ENCODE results near the gene LEKR1. TPM values are rescaled to one million over a fixed set of nuclear protein-coding genes. Genes with fewer than 3 reads are reported as not detected.

LEKR1 gene
- polyA plus RNA-seq, 1 donor from 2014 or later = 2.7 TPM

DNA sequence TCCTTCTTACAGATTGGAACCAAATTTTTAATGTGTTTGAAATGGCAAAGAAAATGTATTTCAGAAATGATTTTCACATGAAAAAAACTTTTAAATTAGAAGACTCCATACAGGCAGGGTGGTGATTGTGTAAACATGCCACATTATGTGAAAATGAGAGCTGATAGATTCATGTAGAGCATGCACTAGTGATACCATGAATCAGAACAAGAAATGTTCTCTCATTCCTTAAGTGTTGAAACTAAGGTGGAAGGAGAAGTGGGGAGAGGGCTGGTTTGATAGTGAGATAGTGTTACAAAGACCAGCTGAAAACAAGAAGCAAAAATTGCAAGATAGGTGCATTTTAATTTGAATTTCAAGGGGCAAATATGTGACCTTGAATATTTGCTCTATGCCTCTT lies 233.5 kb downstream of the LEKR1 start:
- no peak overlapping the region for H2AFZ ChIP-seq (ENCODE audit: low read depth, low read length)
- H3K9me3 ChIP-seq (ENCODE audit: low read length) = no peaks in the 10 kb centered on the region
- no peaks in the 10 kb centered on the region for H3K27me3 ChIP-seq (ENCODE audit: insufficient read depth, low read depth, low read length)
- no peak overlapping the region for H3K27ac ChIP-seq (ENCODE audit: low read length)
- no peaks in the 10 kb centered on the region for H3K9me2 ChIP-seq (ENCODE audit: insufficient read depth, low read length)
- H3K79me2 ChIP-seq (replicated peaks; ENCODE audit: insufficient read depth, low read length) = no peaks in the 10 kb centered on the region
- H3F3A ChIP-seq (ENCODE audit: insufficient read depth, low read length, poor library complexity, severe bottlenecking) = no peaks in the 10 kb centered on the region
- no peak overlapping the region for H3K4me2 ChIP-seq (ENCODE audit: low read length)
- TF ChIP-seq, protein P1, sequence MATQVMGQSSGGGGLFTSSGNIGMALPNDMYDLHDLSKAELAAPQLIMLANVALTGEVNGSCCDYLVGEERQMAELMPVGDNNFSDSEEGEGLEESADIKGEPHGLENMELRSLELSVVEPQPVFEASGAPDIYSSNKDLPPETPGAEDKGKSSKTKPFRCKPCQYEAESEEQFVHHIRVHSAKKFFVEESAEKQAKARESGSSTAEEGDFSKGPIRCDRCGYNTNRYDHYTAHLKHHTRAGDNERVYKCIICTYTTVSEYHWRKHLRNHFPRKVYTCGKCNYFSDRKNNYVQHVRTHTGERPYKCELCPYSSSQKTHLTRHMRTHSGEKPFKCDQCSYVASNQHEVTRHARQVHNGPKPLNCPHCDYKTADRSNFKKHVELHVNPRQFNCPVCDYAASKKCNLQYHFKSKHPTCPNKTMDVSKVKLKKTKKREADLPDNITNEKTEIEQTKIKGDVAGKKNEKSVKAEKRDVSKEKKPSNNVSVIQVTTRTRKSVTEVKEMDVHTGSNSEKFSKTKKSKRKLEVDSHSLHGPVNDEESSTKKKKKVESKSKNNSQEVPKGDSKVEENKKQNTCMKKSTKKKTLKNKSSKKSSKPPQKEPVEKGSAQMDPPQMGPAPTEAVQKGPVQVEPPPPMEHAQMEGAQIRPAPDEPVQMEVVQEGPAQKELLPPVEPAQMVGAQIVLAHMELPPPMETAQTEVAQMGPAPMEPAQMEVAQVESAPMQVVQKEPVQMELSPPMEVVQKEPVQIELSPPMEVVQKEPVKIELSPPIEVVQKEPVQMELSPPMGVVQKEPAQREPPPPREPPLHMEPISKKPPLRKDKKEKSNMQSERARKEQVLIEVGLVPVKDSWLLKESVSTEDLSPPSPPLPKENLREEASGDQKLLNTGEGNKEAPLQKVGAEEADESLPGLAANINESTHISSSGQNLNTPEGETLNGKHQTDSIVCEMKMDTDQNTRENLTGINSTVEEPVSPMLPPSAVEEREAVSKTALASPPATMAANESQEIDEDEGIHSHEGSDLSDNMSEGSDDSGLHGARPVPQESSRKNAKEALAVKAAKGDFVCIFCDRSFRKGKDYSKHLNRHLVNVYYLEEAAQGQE (IDR thresholded peaks at IDR 0.05; ENCODE audit: borderline replicate concordance) = no peak
- TF ChIP-seq RAD21 (conservative IDR thresholded peaks at IDR 0.05) = no peak
- no peak for TF ChIP-seq POLR2AphosphoS5 (IDR thresholded peaks at IDR 0.05)
- no peak for TF ChIP-seq EP300 (conservative IDR thresholded peaks at IDR 0.05; ENCODE audit: poor library complexity, severe bottlenecking)
- no peak for TF ChIP-seq CTCF (IDR thresholded peaks at IDR 0.05; ENCODE audit: poor library complexity, severe bottlenecking)
- no peak for TF ChIP-seq SMC3 (conservative IDR thresholded peaks at IDR 0.05; ENCODE audit: poor library complexity)
- TF ChIP-seq EZH2 (IDR thresholded peaks at IDR 0.05; ENCODE audit: borderline replicate concordance, insufficient read depth, low read length, poor library complexity, severe bottlenecking) = no peak
- TF ChIP-seq MXI1 (conservative IDR thresholded peaks at IDR 0.05; ENCODE audit: poor library complexity, severe bottlenecking) = no peak
- no peak for TF ChIP-seq TAF1 (IDR thresholded peaks at IDR 0.05; ENCODE audit: low read depth)
- H4K20me1 ChIP-seq (ENCODE audit: insufficient read depth) = no peaks in the 10 kb centered on the region
- no peak overlapping the region for H3K4me3 ChIP-seq (ENCODE audit: low read length)
- no peaks in the 10 kb centered on the region for H3K36me3 ChIP-seq (ENCODE audit: insufficient read depth, low read length)
- no peak overlapping the region for H3K9ac ChIP-seq (ENCODE audit: low read length)

GRCh38 chr3:157061265-157061664 lies 235.1 kb downstream of the LEKR1 start:
- Histone ChIP-seq H3F3A (ENCODE audit: insufficient read depth, low read length, poor library complexity, severe bottlenecking) (no peaks in the 10 kb centered on the region), H3K36me3 (ENCODE audit: insufficient read depth, low read length) (no peaks in the 10 kb centered on the region), H3K9ac (ENCODE audit: low read length) (no peak overlapping the region), H4K20me1 (ENCODE audit: insufficient read depth) (no peaks in the 10 kb centered on the region), H3K4me3 (ENCODE audit: low read length) (no peak overlapping the region), H3K27ac (ENCODE audit: low read length) (no peak overlapping the region), H3K9me3 (ENCODE audit: low read length) (no peaks in the 10 kb centered on the region), H3K9me2 (ENCODE audit: insufficient read depth, low read length) (no peaks in the 10 kb centered on the region), H3K4me2 (ENCODE audit: low read length) (no peak overlapping the region), H3K27me3 (ENCODE audit: insufficient read depth, low read depth, low read length) (no peaks in the 10 kb centered on the region), H3K79me2 (replicated peaks; ENCODE audit: insufficient read depth, low read length) (no peaks in the 10 kb centered on the region), H2AFZ (ENCODE audit: low read depth, low read length) (no peak overlapping the region)
- TF ChIP-seq TAF1 (IDR thresholded peaks at IDR 0.05; ENCODE audit: low read depth) (no peak), EP300 (conservative IDR thresholded peaks at IDR 0.05; ENCODE audit: poor library complexity, severe bottlenecking) (no peak), EZH2 (IDR thresholded peaks at IDR 0.05; ENCODE audit: borderline replicate concordance, insufficient read depth, low read length, poor library complexity, severe bottlenecking) (no peak), RAD21 (conservative IDR thresholded peaks at IDR 0.05) (no peak), SMC3 (conservative IDR thresholded peaks at IDR 0.05; ENCODE audit: poor library complexity) (no peak), CTCF (IDR thresholded peaks at IDR 0.05; ENCODE audit: poor library complexity, severe bottlenecking) (no peak), POLR2AphosphoS5 (IDR thresholded peaks at IDR 0.05) (no peak), MXI1 (conservative IDR thresholded peaks at IDR 0.05; ENCODE audit: poor library complexity, severe bottlenecking) (no peak)
- TF ChIP-seq, protein P1 (IDR thresholded peaks at IDR 0.05; ENCODE audit: borderline replicate concordance) = no peak

Measured in neural cell (in vitro differentiated cells).